Activated CD4-positive, alpha-beta T cell treated with anti-CD3 and anti-CD28 coated beads, Interleukin-10, Interleukin-2, amounts not matched to agents 100 ng/mL and 50 ng/mL, durations not matched to agents 16 hours and 8 hours (primary cell): Measurements from ENCODE around the gene GOT2.
A peak's percentile ranks its signal among the peaks of the same experiment; 100 is the strongest.
"Not testable (repeated sequence)": the region's sequence is repeated elsewhere in the genome, so short reads cannot be mapped to it uniquely, and the experiment has no call there.

ENCODE experiments used
- DNase-seq: peaks from one replicate; pipeline ENCODE4 v3.0.0-alpha.2; 2020

Gene GOT2

DNA sequence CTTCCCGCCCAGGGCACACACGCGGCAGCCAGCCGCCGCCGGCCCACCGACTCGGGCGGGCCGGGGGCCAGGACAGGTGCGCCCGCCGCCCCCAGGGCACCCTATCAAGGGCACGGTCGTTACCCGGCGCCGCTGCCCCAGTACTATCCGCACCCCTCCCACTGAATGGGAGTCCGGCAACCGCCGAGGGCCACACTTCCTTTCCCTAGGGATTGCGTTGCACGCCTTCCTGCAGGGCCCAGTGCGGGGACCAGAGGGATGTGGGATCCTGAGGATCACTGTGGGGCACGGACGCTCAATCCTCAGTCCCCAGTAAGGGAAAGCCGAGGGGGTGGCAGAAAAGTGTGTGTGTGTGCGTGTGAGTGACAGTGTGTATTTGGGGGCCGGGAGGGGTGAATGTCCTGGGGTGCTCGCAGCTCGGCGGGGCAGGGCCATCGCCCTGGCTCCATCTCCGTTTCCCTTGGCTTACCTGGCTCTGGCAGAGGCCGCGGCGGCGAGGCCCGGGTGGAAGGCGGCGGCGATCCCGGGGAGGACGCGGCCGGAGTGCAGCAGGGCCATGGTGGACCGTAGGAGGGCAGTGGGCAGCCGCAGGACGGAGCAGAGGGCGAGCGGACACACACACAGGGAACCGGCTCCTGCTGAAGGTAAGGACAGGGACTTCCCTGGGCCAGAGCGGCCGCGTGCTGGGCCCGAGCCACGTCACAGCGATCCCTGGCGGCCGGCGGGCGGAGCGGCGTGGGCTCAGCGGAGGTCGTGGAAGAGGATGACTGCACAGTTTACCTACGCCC lies at the start of gene GOT2:
TSS of gene GOT2 (minus strand) at position 646 of the 788 bp plus-strand sequence. CDS start at position 558, 88 bp downstream.
- peak; percentile 92 for DNase-seq

DNA sequence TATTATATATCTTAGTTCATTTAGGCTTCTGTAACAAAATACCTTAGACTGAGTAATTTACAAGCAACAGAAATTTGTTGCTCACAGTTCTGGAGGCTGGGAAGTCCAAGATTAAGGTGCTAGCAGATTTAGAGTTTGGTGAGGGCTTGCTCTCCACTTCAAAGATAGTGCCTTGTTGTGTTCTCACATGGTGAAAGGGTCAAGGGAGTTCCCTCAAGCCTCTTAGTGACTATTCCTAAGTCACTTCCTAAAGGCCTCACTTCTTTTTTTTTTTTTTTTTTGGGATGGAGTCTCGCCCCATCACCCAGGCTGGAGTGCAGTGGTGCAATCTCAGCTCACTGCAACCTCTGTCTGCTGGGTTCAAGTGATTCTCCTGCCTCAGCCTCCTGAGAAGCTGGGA lies 45.2 kb upstream of the GOT2 start:
- DNase-seq, result not testable (repeated sequence)

DNA sequence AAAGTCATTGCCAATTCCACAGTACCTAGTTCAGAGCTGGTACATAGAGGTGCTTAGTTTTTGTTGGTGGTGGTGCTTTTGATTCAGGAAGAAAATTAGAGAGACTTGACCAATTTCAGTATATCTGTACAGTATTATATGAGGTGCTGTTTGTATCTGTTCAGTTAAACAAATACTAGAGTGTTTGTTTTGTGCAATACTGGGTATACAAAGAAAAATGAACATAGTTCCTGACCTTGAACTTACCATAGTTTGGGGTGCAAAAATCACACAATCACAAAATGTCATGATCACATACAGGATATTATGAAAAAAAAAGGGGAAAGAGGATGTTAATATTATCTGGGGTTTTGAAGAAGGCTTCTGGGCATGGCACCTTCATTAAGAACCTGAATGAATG lies 39.8 kb upstream of the GOT2 start:
- no peak for DNase-seq

DNA sequence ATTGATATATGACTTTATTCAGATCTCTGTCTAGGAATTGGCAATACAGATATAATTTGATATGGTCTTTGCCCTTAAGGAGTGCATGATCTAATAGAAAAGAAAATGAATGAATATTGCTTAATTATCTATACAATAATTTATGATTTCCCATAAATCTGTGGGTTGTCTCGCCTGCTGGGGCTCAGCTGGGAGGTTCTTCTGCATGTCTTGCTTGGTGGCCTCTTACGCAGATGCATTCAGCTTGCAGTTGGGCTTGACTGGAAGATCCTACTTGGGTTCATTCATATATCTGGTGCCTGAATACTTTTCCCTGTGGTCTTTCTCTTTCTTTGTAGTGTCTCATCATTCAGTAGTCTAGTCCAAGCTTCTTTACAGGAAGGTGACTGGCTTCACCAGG lies 34.0 kb upstream of the GOT2 start:
- DNase-seq, result no peak

DNA sequence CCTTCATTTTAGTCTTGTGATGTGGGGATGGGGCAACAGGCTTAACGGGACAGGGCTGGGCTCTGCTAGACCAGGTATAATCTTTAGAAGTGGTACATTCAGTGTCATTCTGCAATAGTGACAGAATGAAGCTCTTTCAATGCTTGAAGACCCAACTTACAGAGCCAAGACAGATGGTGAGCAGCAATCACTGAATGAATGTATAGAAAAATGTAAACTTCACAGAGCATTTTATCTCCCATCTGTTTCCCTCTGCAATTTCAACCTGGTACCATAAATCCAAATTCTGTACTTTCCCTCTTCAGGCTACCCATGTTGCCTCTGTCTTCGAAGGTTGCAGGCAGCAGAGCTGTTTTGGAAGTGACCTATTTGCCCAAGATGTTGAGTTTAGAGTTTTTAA lies 33.5 kb upstream of the GOT2 start:
- no peak for DNase-seq

DNA sequence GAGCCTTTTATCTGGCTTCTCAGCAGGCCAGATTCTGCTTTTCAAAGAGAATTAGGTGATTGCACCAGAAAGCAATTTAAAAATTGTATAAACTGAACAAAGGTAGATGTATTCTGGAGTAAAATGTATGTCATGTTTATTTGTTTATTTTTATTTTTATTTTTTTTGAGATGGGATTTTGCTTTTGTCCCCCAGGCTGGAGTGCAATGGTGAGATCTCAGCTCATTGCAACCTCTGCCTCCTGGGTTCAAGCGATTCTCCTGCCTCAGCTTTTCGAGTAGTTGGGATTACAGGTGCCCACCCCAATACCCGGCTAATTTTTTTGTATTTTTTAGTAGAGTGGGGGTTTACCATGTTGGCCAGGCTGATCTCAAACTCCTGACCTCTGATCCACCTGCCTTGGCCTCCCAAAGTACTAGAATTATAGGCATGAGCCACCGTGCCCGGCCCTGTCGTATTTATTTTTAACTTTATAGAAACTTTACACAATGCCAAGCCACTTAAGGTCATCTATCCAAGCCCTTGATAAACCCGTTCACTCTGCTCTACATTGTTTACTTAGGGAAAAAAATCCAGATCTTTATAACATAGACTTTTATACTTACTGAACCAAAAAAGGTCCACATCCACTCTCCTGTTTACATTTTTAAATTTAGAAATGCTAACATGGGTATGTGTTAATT lies 22.7 kb upstream of the GOT2 start:
- no peak for DNase-seq

DNA sequence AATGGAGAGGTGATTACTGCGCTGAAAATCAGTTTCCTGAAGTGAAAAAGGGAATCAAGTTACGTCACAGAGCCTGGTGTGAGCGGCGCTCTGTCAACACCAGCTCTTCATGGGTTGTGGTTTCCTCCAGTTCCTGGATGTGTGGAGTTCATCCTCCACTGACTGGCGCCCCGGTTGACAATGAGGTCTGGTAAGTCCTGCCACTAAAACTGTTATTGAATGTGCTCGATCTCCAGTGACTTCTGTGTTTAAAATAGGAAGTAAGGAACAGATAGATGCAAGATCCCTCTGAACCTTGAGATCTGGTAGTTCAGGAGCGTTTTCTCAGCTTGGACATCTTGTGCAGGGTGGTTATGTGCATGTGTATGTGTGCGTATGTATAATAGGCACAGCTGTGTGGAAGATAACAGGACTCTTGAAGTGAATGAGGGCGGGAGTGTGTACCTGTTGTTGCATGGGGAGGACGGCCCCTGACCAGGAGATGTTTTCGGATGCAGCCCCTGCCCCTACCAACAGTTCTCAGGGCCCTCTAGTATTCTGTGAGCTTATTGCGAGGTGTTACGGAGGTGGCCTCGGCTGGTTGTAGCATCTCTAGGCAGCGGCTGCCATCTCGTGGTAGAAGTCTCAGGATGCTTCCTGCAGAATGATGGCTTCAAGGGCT lies 22.0 kb upstream of the GOT2 start:
- DNase-seq, result peak; percentile 84

DNA sequence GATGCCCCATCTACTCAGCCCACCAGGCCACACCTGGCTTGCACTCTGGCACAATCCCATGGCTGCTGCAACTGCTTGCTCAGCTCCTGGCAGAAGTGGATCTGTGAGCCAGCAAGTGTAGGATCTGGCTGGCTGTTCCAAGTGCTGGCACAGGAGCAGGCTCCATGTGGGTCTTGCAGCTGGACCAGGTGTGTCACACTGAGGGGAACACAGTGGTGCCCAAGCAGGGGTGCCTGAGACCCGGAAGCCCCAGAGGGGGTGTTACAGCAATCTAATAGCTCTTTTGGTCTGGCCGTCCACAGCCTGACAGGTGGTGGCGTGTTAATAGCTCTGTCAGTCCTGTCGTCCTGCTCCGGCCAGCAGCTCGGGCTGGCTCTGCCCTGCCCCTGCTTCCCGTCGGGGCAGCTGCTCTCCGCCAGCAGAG lies 19.6 kb upstream of the GOT2 start:
- DNase-seq, result no peak

DNA sequence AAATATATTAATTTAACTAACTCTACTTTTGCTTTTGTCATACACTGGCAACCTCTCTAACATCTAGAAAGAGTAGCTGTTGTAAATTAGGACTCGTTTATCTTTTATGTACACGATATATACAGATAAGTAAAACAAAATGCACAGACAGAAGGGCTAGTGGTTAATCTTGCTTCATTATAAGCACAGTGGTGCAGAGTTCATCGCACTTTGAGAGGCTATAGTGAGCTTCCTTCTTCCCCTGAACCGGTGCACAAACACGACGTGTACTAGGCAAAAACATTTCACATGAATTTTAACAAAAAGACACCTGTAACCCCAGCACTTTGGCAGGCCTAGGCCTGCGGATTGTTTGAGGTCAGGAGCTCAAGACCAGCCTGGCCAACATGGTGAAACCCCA lies 10.4 kb upstream of the GOT2 start:
- DNase-seq, result no peak

DNA sequence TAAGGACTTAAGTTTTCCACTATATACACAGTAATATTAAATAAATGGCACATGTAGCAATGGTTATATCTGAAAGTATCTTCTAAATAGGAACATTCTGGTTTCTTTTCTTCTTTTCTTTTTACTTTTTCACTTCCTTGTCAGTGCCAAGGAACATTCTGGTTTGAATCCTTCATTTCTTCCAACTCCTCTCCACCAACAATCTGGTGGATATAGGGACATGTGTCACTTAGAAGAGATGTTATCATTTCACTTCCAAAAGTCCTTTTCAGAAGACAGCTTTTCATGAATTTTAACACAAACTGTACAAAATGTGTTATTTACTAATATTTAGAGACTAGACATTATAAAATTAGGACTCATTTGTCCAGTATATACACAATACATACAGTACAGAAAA lies 7.9 kb upstream of the GOT2 start:
- DNase-seq, result no peak

DNA sequence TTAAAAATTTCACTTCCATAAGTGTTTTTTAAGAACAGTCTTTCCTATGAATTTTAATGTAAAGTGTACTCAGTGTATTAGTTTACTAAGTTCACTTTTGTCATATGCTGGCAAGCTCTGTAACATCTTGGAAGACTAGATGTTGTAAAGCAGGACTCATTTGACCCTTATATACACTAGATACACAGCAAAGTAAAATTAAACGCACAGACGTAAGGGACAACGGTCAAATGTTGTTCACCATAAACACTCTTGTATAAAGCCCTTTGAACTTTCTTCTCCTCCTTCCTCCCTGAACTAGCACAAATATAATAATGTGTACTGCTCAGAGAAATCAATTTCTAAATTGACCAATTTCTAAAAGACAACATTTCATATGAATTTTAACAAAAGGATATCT lies 7.0 kb upstream of the GOT2 start:
- DNase-seq, result no peak

DNA sequence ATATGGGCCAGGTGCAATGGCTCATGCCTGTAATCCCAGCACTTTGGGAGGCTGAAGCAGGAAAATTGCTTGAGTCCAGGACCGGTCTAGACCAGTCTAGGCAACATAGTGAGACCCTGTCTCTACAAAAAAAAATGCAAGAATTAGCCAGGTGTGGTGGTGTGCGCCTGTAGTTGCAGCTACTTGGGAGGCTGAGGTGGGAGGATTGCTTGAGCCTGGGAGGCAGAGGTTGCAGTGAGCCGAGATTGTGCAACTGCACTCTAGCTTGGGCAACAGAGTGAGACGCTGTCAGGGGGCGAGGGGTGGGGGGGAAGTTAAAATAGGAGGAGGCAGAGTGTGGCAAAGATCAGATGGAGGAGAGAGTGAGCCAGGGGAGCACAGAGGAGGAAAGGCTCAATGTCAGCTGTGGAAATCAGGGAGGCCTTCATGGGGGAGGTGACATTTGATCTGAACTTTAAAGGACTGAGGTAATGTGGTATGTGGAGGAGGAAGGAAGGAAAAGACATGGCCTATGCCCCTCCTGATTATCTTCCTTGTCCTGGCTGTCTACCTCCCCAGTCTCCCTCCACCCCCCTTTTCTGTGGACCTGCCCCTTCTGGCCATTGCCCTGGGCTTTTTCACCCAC lies 4.7 kb upstream of the GOT2 start:
- DNase-seq, result no peak

DNA sequence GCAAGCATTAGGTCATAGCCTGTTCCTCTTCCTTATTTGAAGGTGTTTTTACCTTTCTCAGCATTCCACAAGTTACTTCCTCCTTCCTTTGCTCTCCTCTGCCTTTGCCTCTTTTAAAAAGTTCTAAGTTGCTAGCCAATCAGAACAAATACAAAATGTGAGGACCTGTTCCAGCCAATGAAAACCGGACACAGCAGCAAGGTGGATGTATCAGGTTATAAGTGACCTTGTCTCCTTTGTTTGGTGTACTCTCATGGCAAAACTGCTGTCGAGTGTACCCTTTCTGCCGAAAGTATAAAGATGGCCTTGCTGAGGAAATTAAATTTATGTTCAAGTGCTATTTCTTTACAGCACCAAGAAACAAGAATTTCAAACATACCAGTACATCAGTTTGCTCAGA lies 2.2 kb upstream of the GOT2 start:
- not testable (repeated sequence) for DNase-seq

DNA sequence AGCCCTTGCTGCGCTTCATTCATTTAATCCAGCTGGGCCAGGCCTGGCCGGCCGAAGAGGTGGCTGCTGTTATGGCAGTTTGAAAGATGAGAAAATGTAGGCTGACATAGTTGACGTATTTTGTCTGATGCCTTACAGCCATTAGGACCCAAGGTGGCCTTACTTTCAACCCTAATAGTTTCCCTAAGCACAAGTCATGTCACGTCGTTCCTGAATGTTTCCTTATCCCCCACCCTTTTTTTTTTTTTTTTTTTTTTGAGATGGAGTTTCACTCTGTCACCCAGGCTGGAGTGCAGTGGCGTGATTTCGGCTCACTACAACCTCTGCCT lies 307 bp upstream of the GOT2 start:
- DNase-seq, result no peak

DNA sequence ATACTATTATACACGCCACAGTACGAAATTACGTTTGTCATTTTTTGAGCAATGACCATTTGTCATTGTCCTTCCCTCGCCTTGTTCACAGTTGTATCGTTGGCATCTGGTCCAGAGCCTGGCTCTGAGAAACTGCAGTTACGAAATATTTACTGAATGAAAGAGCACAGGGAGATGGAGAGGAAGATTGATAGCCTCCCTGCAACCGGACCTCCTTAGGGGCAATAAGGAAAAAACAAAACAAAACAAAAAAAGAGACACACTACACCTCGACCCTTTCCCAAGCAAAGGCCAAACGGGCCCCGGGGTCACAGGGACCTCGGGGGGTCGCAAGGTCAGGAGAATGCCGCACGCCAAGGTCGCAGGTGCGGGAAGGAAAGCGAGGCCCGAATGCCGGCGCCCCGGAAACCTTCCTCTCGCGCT lies 857 bp downstream of the GOT2 start:
- no peak for DNase-seq

DNA sequence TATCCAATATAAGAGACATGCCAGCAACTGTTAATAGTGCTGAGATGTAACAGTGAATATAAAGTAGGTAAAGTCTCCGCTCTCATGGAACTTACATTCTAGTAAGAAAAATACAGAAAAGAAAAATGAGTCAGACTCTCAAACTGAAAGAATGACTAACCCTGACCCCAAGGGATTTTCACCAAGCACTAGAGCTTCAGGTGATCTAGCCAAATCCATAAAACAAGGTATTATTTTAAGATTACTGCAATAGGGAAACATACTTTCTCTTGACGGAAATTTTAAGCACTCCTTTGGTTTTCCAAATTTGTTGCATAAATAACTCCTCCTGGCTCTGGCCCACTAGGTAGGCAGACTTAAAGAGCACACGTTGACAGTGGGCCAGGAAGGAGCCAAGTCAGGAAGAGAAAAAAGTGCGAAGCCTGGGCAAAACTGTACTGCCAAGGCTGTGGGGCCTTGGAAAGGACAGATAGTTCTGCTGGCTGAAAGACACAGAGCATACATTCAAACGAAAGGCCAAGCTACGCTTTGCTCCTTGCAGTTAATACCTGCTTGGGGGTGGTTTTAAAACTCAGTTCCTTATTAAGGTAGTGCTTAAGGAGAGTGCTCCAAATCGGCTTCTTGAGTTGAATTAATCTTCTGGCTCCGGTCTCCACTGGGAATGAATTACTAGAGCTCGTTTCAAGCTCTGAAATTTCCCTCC lies 1.4 kb downstream of the GOT2 start:
- peak; percentile 69 for DNase-seq

DNA sequence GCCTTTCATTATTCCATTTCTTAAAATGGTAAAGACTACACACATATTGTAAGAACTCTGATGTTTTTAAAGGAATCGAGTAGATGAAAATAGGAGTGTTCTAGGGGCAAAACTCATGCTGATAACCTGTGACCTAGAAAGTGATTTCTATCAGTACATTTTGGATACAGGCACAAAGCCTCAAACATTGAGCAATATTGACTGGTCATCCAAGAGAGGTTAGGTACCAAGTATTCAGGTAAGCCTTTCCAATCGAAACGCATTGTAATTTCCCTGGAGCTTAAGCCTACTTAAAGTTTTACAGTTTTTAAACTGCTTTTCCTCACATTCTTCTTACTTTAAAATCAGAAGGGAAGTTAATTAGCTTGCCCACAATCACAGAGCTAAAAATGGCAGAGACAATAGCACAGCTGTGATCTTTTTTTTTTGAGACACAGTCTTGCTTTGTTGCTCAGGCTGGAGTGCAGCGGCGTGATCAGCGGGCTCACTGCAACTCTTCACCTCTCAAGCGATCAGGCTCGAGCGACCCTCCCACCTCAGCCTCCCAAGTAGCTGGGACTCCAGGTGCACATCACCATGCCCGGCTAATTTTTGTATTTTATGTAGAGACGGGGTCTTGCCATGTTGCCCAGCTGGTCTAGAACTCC lies 3.3 kb downstream of the GOT2 start:
- no peak for DNase-seq

DNA sequence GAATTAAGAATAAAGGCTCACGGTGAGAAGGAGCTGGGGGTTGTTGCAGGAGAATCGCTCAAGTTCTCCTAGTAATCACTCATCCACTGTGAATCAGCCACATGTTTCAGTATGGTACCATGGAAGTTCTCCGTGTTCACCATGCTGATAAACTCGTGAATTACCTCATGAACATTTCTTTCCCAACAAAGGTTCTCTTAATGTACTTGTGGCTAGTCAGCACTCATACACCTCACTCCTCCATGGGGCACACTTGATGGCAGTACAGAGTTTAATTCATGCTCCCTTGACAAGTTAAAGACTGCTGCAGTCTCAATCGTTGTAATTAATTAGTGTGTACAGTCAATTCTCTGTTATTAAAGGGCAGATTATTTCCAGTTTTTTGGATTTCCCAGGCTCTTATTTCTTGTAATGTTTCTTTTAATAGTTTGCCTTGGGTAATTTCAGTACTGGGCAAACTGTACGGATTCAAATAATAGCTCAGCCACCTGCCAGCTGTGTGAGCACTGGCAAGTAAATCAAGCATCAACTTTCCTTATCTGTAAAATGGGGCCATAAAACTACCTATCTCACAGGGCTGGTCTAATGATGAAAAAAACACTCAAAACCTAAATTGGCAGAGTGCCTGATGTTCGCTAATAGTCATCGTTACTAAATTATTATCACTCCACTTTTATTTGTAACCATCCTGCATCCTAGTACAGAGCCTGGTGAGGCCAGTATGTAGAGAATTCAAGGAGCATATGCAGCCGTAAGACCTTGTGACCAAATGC lies 6.1 kb downstream of the GOT2 start:
- DNase-seq, result no peak

DNA sequence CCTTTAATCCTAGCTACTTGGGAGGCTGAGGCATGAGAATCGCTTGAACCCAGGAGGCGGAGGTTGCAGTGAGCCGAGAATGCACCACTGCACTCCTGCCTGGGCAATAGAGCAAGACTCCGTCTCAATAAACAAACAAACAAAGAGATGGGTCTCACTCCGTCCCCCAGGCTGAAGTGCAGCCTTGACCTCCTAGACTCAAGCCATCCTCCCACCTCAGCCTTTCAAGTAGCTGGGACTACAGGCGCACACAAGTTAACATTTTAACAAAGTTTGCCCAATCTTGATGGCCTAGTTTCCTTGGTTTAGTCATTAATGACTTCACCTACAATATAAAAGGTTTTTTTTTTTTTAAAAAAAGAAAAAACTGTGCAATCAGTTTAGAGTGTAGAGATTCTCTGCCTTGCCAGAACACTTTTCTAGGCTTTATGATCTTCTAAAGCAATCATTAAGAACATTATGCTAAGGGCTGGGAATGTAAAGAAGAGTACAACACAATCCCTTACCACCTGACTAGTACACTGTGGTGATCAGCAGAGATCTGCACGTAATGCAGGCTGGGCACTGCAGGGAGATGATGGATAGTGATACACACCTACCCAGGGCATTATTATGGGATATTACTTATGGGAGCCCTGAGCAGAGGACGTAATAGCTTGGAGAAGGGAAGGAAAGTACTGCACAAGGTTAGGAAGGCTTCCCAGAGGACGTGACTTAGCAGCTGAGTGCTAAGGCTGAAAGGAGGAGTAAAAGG lies 6.9 kb downstream of the GOT2 start:
- DNase-seq, result no peak

DNA sequence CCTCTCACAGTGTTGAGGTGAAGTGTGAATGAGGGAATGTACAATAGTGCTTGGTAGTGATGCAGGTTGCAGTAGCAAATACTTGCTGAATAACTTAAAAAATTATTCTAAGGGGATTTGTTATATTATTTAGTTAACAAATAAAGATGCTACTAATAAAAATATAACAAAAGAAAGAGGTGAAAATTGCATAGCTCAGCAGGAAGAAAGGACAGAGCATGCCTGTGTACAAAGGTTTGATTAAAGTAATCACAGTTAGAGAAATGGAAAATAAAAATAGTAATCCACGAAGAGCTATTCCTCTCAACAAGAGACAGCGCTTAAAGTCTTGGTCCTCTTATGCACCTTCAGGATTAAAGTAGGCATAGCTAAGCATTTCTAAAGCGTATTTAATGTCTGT lies 11.0 kb downstream of the GOT2 start:
- no peak for DNase-seq

DNA sequence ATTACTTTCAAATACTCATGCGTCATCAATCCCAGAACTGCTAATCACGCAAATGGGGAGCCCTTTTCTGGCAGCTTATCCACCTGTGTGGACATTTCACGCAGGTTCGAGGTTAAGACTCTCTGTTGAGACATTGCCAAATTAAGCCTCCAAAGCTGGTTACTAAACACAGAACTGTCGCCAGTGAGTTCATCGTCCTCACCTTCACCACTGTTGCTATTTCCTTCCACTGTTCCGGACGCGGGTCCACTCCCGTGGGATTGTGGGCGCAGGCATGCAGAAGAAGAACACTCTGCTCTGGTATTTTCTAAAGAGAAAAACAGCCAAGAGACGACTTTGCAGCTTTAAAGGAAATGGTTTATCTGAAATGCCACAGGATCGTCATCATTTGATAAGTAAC lies 16.1 kb downstream of the GOT2 start:
- no peak for DNase-seq
